Heart right ventricle (tissue), 16 donors: ENCODE data around the gene ABI3BP. TPM values are rescaled to one million over a fixed set of nuclear protein-coding genes. Genes with fewer than 3 reads are reported as not detected.

Source experiments
- ATAC-seq, 8 donors: fragments of 200-7000 bp; cut with Tn5 transposase; one replicate each; pipeline ENCODE4 v1.9.1; 2020; ENCODE audit warnings: mild to moderate bottlenecking in 8 of 8, moderate library complexity in 8 of 8, moderate number of reproducible peaks in 1 of 8
- DNase-seq, 2 donors: peaks; one replicate each; pipeline ENCODE4 v3.0.0-alpha.2; 2020
- H3K27ac ChIP-seq, 10 donors: fragments of 200-600 bp; sonication (generic) in 2 of 10; one replicate each; pipeline versions ENCODE4 v1.5.0 to v1.8.0; 2020 to 2022; ENCODE audit warnings: mild to moderate bottlenecking in 3 of 10
- H3K27me3 ChIP-seq, 7 donors: fragments of 200-600 bp; one replicate each; pipeline ENCODE4 v1.8.0; 2021 to 2022; ENCODE audit warnings: mild to moderate bottlenecking in 2 of 7
- H3K36me3 ChIP-seq, 9 donors: fragments of 200-600 bp; sonication (generic) in 1 of 9; one replicate each; pipeline versions ENCODE4 v1.5.0 to v1.8.0; 2020 to 2022; ENCODE audit warnings: mild to moderate bottlenecking in 2 of 9
- H3K4me1 ChIP-seq, 9 donors: fragments of 200-600 bp; sonication (generic) in 1 of 9; one replicate each; pipeline versions ENCODE4 v1.5.0 to v1.8.0; 2020 to 2022; ENCODE audit warnings: mild to moderate bottlenecking in 4 of 9
- H3K4me3 ChIP-seq, 10 donors: fragments of 200-600 bp; sonication (generic) in 2 of 10; one replicate each; pipeline versions ENCODE4 v1.5.0 to v1.8.0; 2020 to 2022; ENCODE audit warnings: mild to moderate bottlenecking in 7 of 10, moderate library complexity in 2 of 10
- H3K9me3 ChIP-seq, 11 donors: fragments of 200-600 bp in 10 of 11; sonication (generic) in 2 of 11; one replicate each; pipeline versions ENCODE4 v1.5.0 to v1.8.0; 2013 to 2022; ENCODE audit warnings: mild to moderate bottlenecking in 2 of 11, control low read depth in 1 of 11, moderate library complexity in 1 of 11
- WGBS, 2 donors: extraction: QIAGEN DNeasy Blood & Tissue Kit; methylation state at CpG; one replicate each; pipeline ENCODE4 v1.1.7; 2013; ENCODE audit warnings: inconsistent platforms in 1 of 2; 5-methylcytosine and 5-hydroxymethylcytosine counted together
- intact Hi-C, 10 donors: fragments of 100-400 bp; cut with DNase I; formaldehyde crosslinking; loops; one replicate each; pipeline versions ENCODE4 v1.11.1 to v1.14.2; 2022
- polyA plus RNA-seq, 2 donors: library from polyadenylated mRNA; stranded (reverse); fragments of 200-250 nt; gene quantifications; one replicate each; pipeline ENCODE4 v1.2.3, GENCODE V29; 2013
- total RNA-seq, 10 donors: library from RNA; stranded (reverse); fragmentation: NEBNext Ultra II Directional in 3 of 10; extraction: Animal tissue kit (Norgen Biotek cat#: 25700) in 3 of 10; gene quantifications; one replicate each; pipeline versions ENCODE4 v1.2.1 to v1.2.4, GENCODE V29; 2021 to 2023
- TF ChIP-seq, protein P1 (sequence below), 9 donors: fragments of 200-600 bp; sonication (generic) in 2 of 9; IDR thresholded peaks; one replicate each; pipeline versions ENCODE4 v1.5.0 to v1.8.0; 2021 to 2022; ENCODE audit warnings: antibody characterized with exemption in 9 of 9, mild to moderate bottlenecking in 5 of 9, moderate library complexity in 1 of 9
- donor health status: Arrhythmogenic right ventricular cardiomyopathy.
- donor health status: ischemic (EF 13 %, LVEDD 7.1; RV severe dilation, severe dysfunction).
- donor health status: healthy with polysubstance abuse.
- donor health status: DM: no; HTN: yes; CAD: no.
- donor health status: DM: no; HTN: no; CAD: no.
- donor health status: ischemic (EF 25% LVEDD 6.9; RV normal size, moderate dysfunction).
- donor health status: ischemic (EF 25% LVEDD 5.7; RV mildly dilated, moderate dysfunction).
- donor health status: healthy.
- donor health status: DM: yes; HTN: yes; CAD: no.
- donor health status: Ischemic cardiomyopathy.
- donor health status: ischemic (EF 35%, LVEDD 5.7; RV mildly dilated, moderate dysfunction).
- donor health status: nonischemic (EF 11% LVEDD 7.7; RV severe dilation, severe dysfunction).
- donor health status: DM: yes; HTN: yes; CAD: no.
- donor health status: PGD.
- donor health status: ischemic (EF 29% LVEDD 5.4; RV normal size, mild dysfunction).
- donor health status: nonischemic (EF 23%, LVEDD 6.1; RV moderate dilation, normal function).

ABI3BP gene
- total and polyA plus RNA-seq, 12 donors, result 11.7 to 90.2 (median 26.5) TPM

- Histone ChIP-seq H3K27me3 (no peaks in the 10 kb centered on the region), H3K4me3 (no peak overlapping the region), H3K36me3 (peaks cover 0 to 2% (median 0%) of the 10 kb centered on the region in 9 donors), H3K4me1 (peaks cover 0 to 6% (median 0%) of the 10 kb centered on the region in 9 donors), H3K27ac (no peak overlapping the region), H3K9me3 (no peaks in the 10 kb centered on the region)
- 14 to 22% methylated on average over 2 of the region's 2 CpGs for WGBS, 2 donors
- DNase-seq (no peak), ATAC-seq (no peak)
- intact Hi-C loops, result loop anchor here in 2 of 10 donors (10.0 kb wide), 1 partner anchor 332 kb away; no protein-coding TSS in a partner anchor
- TF ChIP-seq, protein P1, sequence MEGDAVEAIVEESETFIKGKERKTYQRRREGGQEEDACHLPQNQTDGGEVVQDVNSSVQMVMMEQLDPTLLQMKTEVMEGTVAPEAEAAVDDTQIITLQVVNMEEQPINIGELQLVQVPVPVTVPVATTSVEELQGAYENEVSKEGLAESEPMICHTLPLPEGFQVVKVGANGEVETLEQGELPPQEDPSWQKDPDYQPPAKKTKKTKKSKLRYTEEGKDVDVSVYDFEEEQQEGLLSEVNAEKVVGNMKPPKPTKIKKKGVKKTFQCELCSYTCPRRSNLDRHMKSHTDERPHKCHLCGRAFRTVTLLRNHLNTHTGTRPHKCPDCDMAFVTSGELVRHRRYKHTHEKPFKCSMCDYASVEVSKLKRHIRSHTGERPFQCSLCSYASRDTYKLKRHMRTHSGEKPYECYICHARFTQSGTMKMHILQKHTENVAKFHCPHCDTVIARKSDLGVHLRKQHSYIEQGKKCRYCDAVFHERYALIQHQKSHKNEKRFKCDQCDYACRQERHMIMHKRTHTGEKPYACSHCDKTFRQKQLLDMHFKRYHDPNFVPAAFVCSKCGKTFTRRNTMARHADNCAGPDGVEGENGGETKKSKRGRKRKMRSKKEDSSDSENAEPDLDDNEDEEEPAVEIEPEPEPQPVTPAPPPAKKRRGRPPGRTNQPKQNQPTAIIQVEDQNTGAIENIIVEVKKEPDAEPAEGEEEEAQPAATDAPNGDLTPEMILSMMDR (IDR thresholded peaks at IDR 0.05), result peak in 7 of 9 donors; percentile 13 to 53 (median 44)
These were observed 196.7 kb downstream of the ABI3BP start for GRCh38 chr3:100796556-100796955.

- DNase-seq (no peak), ATAC-seq (no peak)
- intact Hi-C loops, result no loop called here
- TF ChIP-seq, protein P1 (IDR thresholded peaks at IDR 0.05), result no peak
- Histone ChIP-seq H3K36me3 (peaks cover 0 to 38% (median 0%) of the 10 kb centered on the region in 9 donors), H3K4me3 (no peak overlapping the region), H3K9me3 (peaks cover 0 to 17% (median 0%) of the 10 kb centered on the region in 11 donors), H3K4me1 (no peaks in the 10 kb centered on the region), H3K27me3 (no peaks in the 10 kb centered on the region), H3K27ac (no peak overlapping the region)
- 92 to 97% methylated on average over 2 of the region's 2 CpGs for WGBS, 2 donors
These were observed 203.6 kb downstream of the ABI3BP start for GRCh38 chr3:100789579-100789978.

DNA sequence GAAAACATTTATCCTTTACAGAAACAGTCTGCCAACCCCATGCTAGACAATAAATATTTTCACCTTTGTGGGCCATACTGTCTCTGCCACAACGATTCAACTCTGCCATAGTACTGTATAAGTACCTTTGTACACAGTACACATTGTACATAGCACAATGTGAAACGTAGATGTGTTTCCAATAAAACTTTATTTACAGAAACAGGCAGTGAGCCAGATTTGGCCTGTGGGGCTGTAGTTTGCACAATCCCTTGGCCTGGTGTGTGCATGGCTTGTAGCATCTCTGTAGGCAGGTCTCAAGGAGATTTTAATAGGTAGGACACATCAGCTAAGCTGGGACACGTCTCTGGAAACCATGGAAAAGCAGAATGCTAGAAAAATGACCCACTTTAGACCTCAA, 209.6 kb downstream of the ABI3BP start:
- Histone ChIP-seq H3K36me3 (peaks cover 0 to 24% (median 0%) of the 10 kb centered on the region in 9 donors), H3K4me1 (peaks cover 0 to 7% (median 0%) of the 10 kb centered on the region in 9 donors), H3K4me3 (no peak overlapping the region), H3K27ac (peak overlapping the region in 2 of 10 donors; percentile 10 to 36), H3K9me3 (peaks cover 0 to 17% (median 0%) of the 10 kb centered on the region in 11 donors), H3K27me3 (no peaks in the 10 kb centered on the region)
- DNase-seq, result no peak
- intact Hi-C loops, result no loop called here
- 83 to 84% methylated on average over 3 of the region's 3 CpGs for WGBS, 2 donors
- TF ChIP-seq, protein P1 (IDR thresholded peaks at IDR 0.05), result no peak
- no peak for ATAC-seq

DNA sequence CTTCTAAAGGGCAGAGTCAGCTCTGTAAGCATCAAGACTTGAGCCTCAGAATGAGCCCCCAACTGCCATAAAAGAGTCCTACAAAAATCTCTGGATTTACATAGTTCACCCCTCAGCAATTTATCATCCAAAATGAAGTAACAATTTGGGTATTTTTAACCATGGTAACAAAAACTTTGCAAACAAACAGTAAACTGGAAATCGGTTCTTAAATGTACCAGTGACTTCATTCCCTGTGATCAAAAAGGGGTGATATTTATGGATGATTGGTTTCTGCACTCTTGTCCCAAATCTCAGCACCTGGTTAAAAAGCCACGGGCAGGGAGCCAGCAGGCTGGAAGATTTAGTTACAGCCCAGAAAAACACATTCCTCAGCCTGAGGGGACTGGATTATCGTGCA, 210.3 kb downstream of the ABI3BP start:
- H3K27ac ChIP-seq, result peak overlapping the region in 3 of 10 donors; percentile 9 to 36 (median 34)
- H3K9me3 ChIP-seq, result peaks cover 0 to 17% (median 0%) of the 10 kb centered on the region in 11 donors
- H3K4me3 ChIP-seq, result no peak overlapping the region
- no peaks in the 10 kb centered on the region for H3K27me3 ChIP-seq
- intact Hi-C loops, result no loop called here
- no peak for ATAC-seq
- 49 to 57% methylated on average over 3 of the region's 3 CpGs for WGBS, 2 donors
- no peak for DNase-seq
- H3K36me3 ChIP-seq, result peaks cover 0 to 25% (median 0%) of the 10 kb centered on the region in 9 donors
- H3K4me1 ChIP-seq, result peaks cover 0 to 7% (median 0%) of the 10 kb centered on the region in 9 donors
- TF ChIP-seq, protein P1 (IDR thresholded peaks at IDR 0.05), result no peak
